GM10847 (cell line): Measurements from ENCODE around the gene SHC1.

Source experiments
- POLR2A ChIP-seq: IDR thresholded peaks from 2 replicates; pipeline ENCODE4 v1.6.1; 2011; ENCODE audit not compliant: insufficient read length; ENCODE audit errors: extremely low read depth

The SHC1 gene

GRCh38 chr1:154943649-154944400 lies 26.7 kb downstream of the SHC1 start:
- no peak for TF ChIP-seq POLR2A

- TF ChIP-seq POLR2A: no peak
Measured at GRCh38 chr1:154941333-154942013, 29.1 kb downstream of the SHC1 start.

GRCh38 chr1:154940651-154941194 lies 29.8 kb downstream of the SHC1 start:
- TF ChIP-seq POLR2A: no peak

GRCh38 chr1:154940213-154940560 lies 30.4 kb downstream of the SHC1 start:
- no peak for TF ChIP-seq POLR2A

- TF ChIP-seq POLR2A: no peak
Measured at GRCh38 chr1:154938604-154939399, 31.7 kb downstream of the SHC1 start.

GRCh38 chr1:154937988-154938386 lies 32.6 kb downstream of the SHC1 start:
- TF ChIP-seq POLR2A: no peak

GRCh38 chr1:154937085-154937987 lies 33.2 kb downstream of the SHC1 start:
- TF ChIP-seq POLR2A: no peak

- TF ChIP-seq POLR2A: peak; percentile 81
Measured at GRCh38 chr1:154936555-154937084, 33.9 kb downstream of the SHC1 start, which contains the start of gene PMVK. PMVK (minus strand) TSS chr1:154936719; CDS start chr1:154936685, 34 bp downstream.

GRCh38 chr1:154935749-154936554 lies 34.6 kb downstream of the SHC1 start:
- TF ChIP-seq POLR2A: no peak

GRCh38 chr1:154934358-154934948 lies 36.1 kb downstream of the SHC1 start:
- TF ChIP-seq POLR2A: no peak

GRCh38 chr1:154931940-154932487 lies 38.5 kb downstream of the SHC1 start:
- TF ChIP-seq POLR2A: no peak

- no peak for TF ChIP-seq POLR2A
Measured at GRCh38 chr1:154926201-154926600, 44.3 kb downstream of the SHC1 start.
